ENCODE data around the gene MALSU1. TPM values are rescaled to one million over a fixed set of nuclear protein-coding genes. Genes with fewer than 3 reads are reported as not detected.
A peak's percentile ranks its signal among the peaks of the same experiment; 100 is the strongest.
"Not testable (repeated sequence)": the region's sequence is repeated elsewhere in the genome, so short reads cannot be mapped to it uniquely, and the experiment has no call there.

Gene MALSU1
- total and polyA plus RNA-seq, 2 of the 13 experiments (the other 11 are each of a cell fraction or from before 2014, with no cell fraction given): 72.0 to 141 TPM

- ChIA-PET CTCF (ENCODE audit: low intra/inter-chr PET ratio, low total read pairs) (no interaction called here), POLR2A (interaction anchor here (0.8 to 2.0 kb wide), 3 partner anchors 10 to 15 kb away, joined by 3 to 7 read pairs (median 5); partner anchors contain the start of gene MALSU1)
- Histone ChIP-seq H3K9me3 (ENCODE audit: low read length) (no peaks in the 10 kb centered on the region), H3K4me2 (ENCODE audit: low read depth, low read length) (no peak overlapping the region), H3K4me3 (replicated peaks in 1 of 3; ENCODE audit: insufficient read depth in 1 of 3, low read depth in 2 of 3, low read length in 3 of 3) (no peak overlapping the region), H3K79me2 (ENCODE audit: insufficient read depth, low read length) (peaks cover 42% of the 10 kb centered on the region), H3K27ac (ENCODE audit: extremely low read length, insufficient read depth, low read length) (no peak overlapping the region), H3K27me3 (ENCODE audit: control insufficient read depth in 1 of 2, insufficient read depth in 2 of 2, low read length in 2 of 2) (no peaks in the 10 kb centered on the region), H3K4me1 (ENCODE audit: insufficient read depth, low read length) (peaks cover 54% of the 10 kb centered on the region), H3K9ac (ENCODE audit: insufficient read depth, low read depth, low read length) (no peak overlapping the region), H3K36me3 (replicated peaks in 1 of 2; ENCODE audit: control insufficient read depth in 1 of 2, insufficient read depth in 2 of 2, low read length in 2 of 2) (peaks cover 14 to 67% of the 10 kb centered on the region in 2 experiments), H2AFZ (ENCODE audit: low read length) (no peak overlapping the region), H4K20me1 (ENCODE audit: insufficient read depth, low read length) (peaks cover 5% of the 10 kb centered on the region; the same call in 1 of the 2 replicates)
- 93% methylated on average over 6 of the region's 6 CpGs for WGBS (ENCODE audit: low lambda C conversion rate)
- ATAC-seq (no peak), DNase-seq (ENCODE audit: low spot score) (no peak), FAIRE-seq (no peak)
- in situ Hi-C loops (cut with HindIII; ENCODE audit: extremely low pct_ligation_motif_present, low pct_unique_long_range_greater_than_20kb): no loop called here
- intact Hi-C loops (cut with micrococcal nuclease; ENCODE audit: unreplicated experiment): no loop called here
- TF ChIP-seq ZNF580 (CRISPR knock-in tag; IDR thresholded peaks at IDR 0.05; ENCODE audit: borderline replicate concordance, low read depth) (no peak), RBFOX2 (IDR thresholded peaks at IDR 0.05; ENCODE audit: low read depth, low read length) (peak; percentile 22; the same call in 1 of the 2 replicates), MAFK (conservative IDR thresholded peaks at IDR 0.05 in 1 of 2, IDR thresholded peaks at IDR 0.05 in 1 of 2; ENCODE audit: low read length in 2 of 2) (peak in 1 of 2 experiments; percentile 21; a peak in 1 of 4 replicates), RBM22 (optimal IDR thresholded peaks at IDR 0.05; ENCODE audit: low read length) (peak; percentile 91), POLR2AphosphoS5 (IDR thresholded peaks at IDR 0.05; ENCODE audit: low read depth, low read length) (0 out of 2 replicates have a peak, but pooled peaks have one; percentile 5), NFE2 (CRISPR knock-in tag; IDR thresholded peaks at IDR 0.05) (no peak), AGO2 (optimal IDR thresholded peaks at IDR 0.05; ENCODE audit: low read depth, low read length) (peak; percentile 46)
- no TSS peak for BruUV-seq (replicated peaks)
Observed at GRCh38 chr7:23308754-23309153, 9.6 kb downstream of the MALSU1 start.

- H3K36me3 ChIP-seq (replicated peaks in 1 of 2; ENCODE audit: control insufficient read depth in 1 of 2, insufficient read depth in 2 of 2, low read length in 2 of 2): peaks cover 27 to 83% of the 10 kb centered on the region in 2 experiments
- CTCF ChIA-PET (ENCODE audit: low intra/inter-chr PET ratio, low total read pairs); H3K9me3 ChIP-seq (ENCODE audit: low read length); H3K9ac ChIP-seq (ENCODE audit: insufficient read depth, low read depth, low read length); H3K27ac ChIP-seq (ENCODE audit: extremely low read length, insufficient read depth, low read length); BruUV-seq (replicated peaks); intact Hi-C loops (cut with micrococcal nuclease; ENCODE audit: unreplicated experiment); H3K4me2 ChIP-seq (ENCODE audit: low read depth, low read length); H3K4me3 ChIP-seq (replicated peaks in 1 of 3; ENCODE audit: insufficient read depth in 1 of 3, low read depth in 2 of 3, low read length in 3 of 3); H2AFZ ChIP-seq (ENCODE audit: low read length); DNase-seq (ENCODE audit: low spot score); ATAC-seq; in situ Hi-C loops (cut with HindIII; ENCODE audit: extremely low pct_ligation_motif_present, low pct_unique_long_range_greater_than_20kb); H3K27me3 ChIP-seq (ENCODE audit: control insufficient read depth in 1 of 2, insufficient read depth in 2 of 2, low read length in 2 of 2); FAIRE-seq; H3K79me2 ChIP-seq (ENCODE audit: insufficient read depth, low read length); H4K20me1 ChIP-seq (ENCODE audit: insufficient read depth, low read length): not testable (repeated sequence)
- WGBS (ENCODE audit: low lambda C conversion rate): 96% methylated on average over 2 of the region's 2 CpGs
- POLR2A ChIA-PET: interaction anchor here (2.2 to 2.5 kb wide), 2 partner anchors 13 to 18 kb away, joined by 9 to 15 read pairs; partner anchors contain the start of gene MALSU1
- peaks cover 20% of the 10 kb centered on the region for H3K4me1 ChIP-seq (ENCODE audit: insufficient read depth, low read length)
Observed at GRCh38 chr7:23312141-23312540, 13.0 kb downstream of the MALSU1 start.
